HepG2 (cell line): Measurements from ENCODE around the gene VDAC2. TPM values are rescaled to one million over a fixed set of nuclear protein-coding genes. Genes with fewer than 3 reads are reported as not detected.
A peak's percentile ranks its signal among the peaks of the same experiment; 100 is the strongest.

Experiments
- ERF ChIP-seq: IDR thresholded peaks from 2 replicates; pipeline ENCODE4 v1.6.1; 2018; ENCODE audit warnings: missing biosample characterization, missing genetic modification reagents
- MAFG ChIP-seq: sonication (generic); formaldehyde crosslinking; IDR thresholded peaks from 2 replicates; pipeline ENCODE4 v1.5.1; 2020; ENCODE audit warnings: mild to moderate bottlenecking, missing genetic modification reagents
- MED13 ChIP-seq: sonication (generic); formaldehyde crosslinking; IDR thresholded peaks from 2 replicates; pipeline ENCODE4 v1.5.0; 2020; ENCODE audit warnings: missing genetic modification reagents
- PCBP2 ChIP-seq: fragments of 200-400 bp; formaldehyde crosslinking; optimal IDR thresholded peaks from 2 replicates; pipeline ENCODE3; 2018; ENCODE audit warnings: low read length, low read depth; ENCODE audit not compliant: poor library complexity, severe bottlenecking
- POLR2G ChIP-seq: fragments of 200-400 bp; formaldehyde crosslinking; IDR thresholded peaks from 2 replicates; pipeline ENCODE4 v1.6.1; 2018; ENCODE audit warnings: mild to moderate bottlenecking, low read depth, low read length, moderate library complexity
- RBFOX2 ChIP-seq: fragments of 200-400 bp; formaldehyde crosslinking; IDR thresholded peaks from 2 replicates; pipeline ENCODE4 v1.6.1; 2017; ENCODE audit warnings: low read depth, mild to moderate bottlenecking, low read length
- RFX3 ChIP-seq: IDR thresholded peaks from 2 replicates; pipeline ENCODE4 v1.6.1; 2016; ENCODE audit warnings: missing biosample characterization, missing genetic modification reagents
- RXRA ChIP-seq: sonication (generic); formaldehyde crosslinking; IDR thresholded peaks from 2 replicates; pipeline ENCODE4 v1.5.1; 2020; ENCODE audit warnings: missing genetic modification reagents
- SNAI1 ChIP-seq: sonication (generic); formaldehyde crosslinking; IDR thresholded peaks from 2 replicates; pipeline ENCODE4 v1.5.0; 2020; ENCODE audit warnings: mild to moderate bottlenecking, missing genetic modification reagents, borderline replicate concordance
- SNAPC2 ChIP-seq: sonication (generic); formaldehyde crosslinking; IDR thresholded peaks from 2 replicates; pipeline ENCODE4 v1.8.1; 2022; ENCODE audit warnings: mild to moderate bottlenecking, missing genetic modification reagents
- SRSF1 ChIP-seq: fragments of 200-400 bp; formaldehyde crosslinking; optimal IDR thresholded peaks from 2 replicates; pipeline ENCODE3; 2017; ENCODE audit warnings: mild to moderate bottlenecking, low read depth, low read length, moderate library complexity
- TEAD3 ChIP-seq: optimal IDR thresholded peaks from 2 replicates; pipeline ENCODE3; 2016; ENCODE audit warnings: borderline replicate concordance
- ZBTB20 ChIP-seq: sonication (generic); formaldehyde crosslinking; IDR thresholded peaks from 2 replicates; pipeline ENCODE4 v1.8.1; 2023; ENCODE audit warnings: missing genetic modification reagents, low read depth, mild to moderate bottlenecking, borderline replicate concordance
- ZBTB38 ChIP-seq: sonication (generic); formaldehyde crosslinking; IDR thresholded peaks from 2 replicates; pipeline ENCODE4 v1.5.1; 2020; ENCODE audit warnings: mild to moderate bottlenecking, missing genetic modification reagents
- ZFP90 ChIP-seq: sonication (generic); formaldehyde crosslinking; IDR thresholded peaks from 2 replicates; pipeline ENCODE4 v1.8.0; 2022; ENCODE audit warnings: missing genetic modification reagents, mild to moderate bottlenecking, inconsistent platforms, borderline replicate concordance
- ZFY ChIP-seq: sonication (generic); formaldehyde crosslinking; IDR thresholded peaks from 2 replicates; pipeline ENCODE4 v1.4.0; 2020; ENCODE audit warnings: missing genetic modification reagents
- ZNF292 ChIP-seq: sonication (generic); formaldehyde crosslinking; IDR thresholded peaks from 2 replicates; pipeline ENCODE4 v1.8.1; 2022; ENCODE audit warnings: mild to moderate bottlenecking, low read depth, missing genetic modification reagents, borderline replicate concordance
- ZNF891 ChIP-seq: sonication (generic); formaldehyde crosslinking; IDR thresholded peaks from 2 replicates; pipeline ENCODE4 v1.5.0; 2020; ENCODE audit warnings: mild to moderate bottlenecking, missing genetic modification reagents
- polyA plus RNA-seq, 8 experiments: library from polyadenylated mRNA; depleted of rRNA in 3 of 8; stranded (reverse) in 7 of 8; unstranded in 1 of 8; fragments of >200 nt; fragmentation: Illumina TruSeq in 4 of 8; extraction: Trizol in 4 of 8; gene quantifications; 2 replicates each; pipeline versions ENCODE4 v1.2.1 to v1.2.3, GENCODE V29; 2011 to 2016; ENCODE audit warnings: low read depth in 4 of 8, missing spikeins in 1 of 8, mixed read lengths in 1 of 8; ENCODE audit not compliant: insufficient read depth in 1 of 8
- total RNA-seq, 5 experiments: library from RNA; depleted of rRNA; stranded (reverse); fragments of >200 nt; fragmentation: Illumina TruSeq; extraction: Trizol; gene quantifications; 2 replicates each; pipeline ENCODE4 v1.2.3, GENCODE V29; 2016; ENCODE audit warnings: low read depth in 1 of 5
- TF ChIP-seq, protein P1 (sequence below): sonication (generic); formaldehyde crosslinking; IDR thresholded peaks from 2 replicates; pipeline ENCODE4 v1.8.1; 2023; ENCODE audit warnings: mild to moderate bottlenecking, inconsistent platforms, moderate library complexity, missing genetic modification reagents, borderline replicate concordance
- TF ChIP-seq, protein P2 (sequence below): IDR thresholded peaks from 2 replicates; pipeline ENCODE4 v1.6.1; 2016; ENCODE audit warnings: missing compliant biosample characterization, missing genetic modification reagents, borderline replicate concordance
- TF ChIP-seq, protein P3 (sequence below): sonication (generic); formaldehyde crosslinking; IDR thresholded peaks from 2 replicates; pipeline ENCODE4 v1.8.1; 2022; ENCODE audit warnings: mild to moderate bottlenecking, missing genetic modification reagents
- TF ChIP-seq, protein P4 (sequence below): sonication (generic); formaldehyde crosslinking; IDR thresholded peaks from 2 replicates; pipeline ENCODE4 v1.4.0; 2020; ENCODE audit warnings: missing genetic modification reagents, borderline replicate concordance

The VDAC2 gene
- total and polyA plus RNA-seq, 2 of the 13 experiments (the other 11 are each of a cell fraction or from before 2014, with no cell fraction given), result 67.9 to 222 TPM

DNA sequence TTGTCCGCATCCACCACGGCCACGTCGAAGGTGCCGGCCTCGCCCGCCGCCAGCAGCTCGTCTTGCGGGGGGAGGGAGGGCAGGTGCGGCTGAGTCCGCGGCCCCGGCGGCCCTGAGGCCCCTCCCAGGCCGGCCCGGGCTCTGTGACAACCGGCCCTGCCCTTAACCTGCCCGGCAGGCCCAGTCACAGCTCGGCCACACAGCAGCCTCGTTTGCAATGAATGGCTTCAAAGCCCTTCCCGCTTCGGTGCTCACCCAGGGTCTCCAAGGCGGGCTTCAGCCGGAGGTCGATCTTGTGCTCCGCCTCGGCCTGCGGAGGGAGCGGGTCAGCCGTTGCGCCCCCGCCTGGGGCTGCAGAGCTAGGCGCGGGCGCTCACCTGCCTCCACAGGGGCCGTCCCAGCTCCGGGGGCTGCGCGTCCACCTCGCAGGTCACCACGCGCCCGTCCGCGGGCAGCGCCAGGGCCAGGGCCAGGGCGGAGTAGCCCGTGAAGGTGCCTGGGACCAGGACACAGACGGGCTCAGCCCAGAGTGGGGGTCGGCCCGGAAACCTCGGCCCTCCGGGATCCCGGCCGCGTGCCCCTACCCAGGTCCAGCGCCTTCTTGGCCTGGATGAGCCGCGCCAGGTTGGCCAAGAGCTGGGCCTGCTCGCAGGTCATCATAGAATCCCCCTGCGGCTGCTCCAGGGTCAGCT, 24.2 kb downstream of the VDAC2 start (continued):
- TF ChIP-seq, protein P1, sequence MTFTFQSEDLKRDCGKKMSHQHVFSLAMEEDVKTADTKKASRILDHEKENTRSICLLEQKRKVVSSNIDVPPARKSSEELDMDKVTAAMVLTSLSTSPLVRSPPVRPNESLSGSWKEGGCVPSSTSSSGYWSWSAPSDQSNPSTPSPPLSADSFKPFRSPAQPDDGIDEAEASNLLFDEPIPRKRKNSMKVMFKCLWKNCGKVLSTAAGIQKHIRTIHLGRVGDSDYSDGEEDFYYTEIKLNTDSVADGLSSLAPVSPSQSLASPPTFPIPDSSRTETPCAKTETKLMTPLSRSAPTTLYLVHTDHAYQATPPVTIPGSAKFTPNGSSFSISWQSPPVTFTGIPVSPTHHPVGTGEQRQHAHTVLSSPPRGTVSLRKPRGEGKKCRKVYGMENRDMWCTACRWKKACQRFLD, result no peak
- TF ChIP-seq TEAD3 (CRISPR knock-in tag) (no peak), MED13 (no peak), MAFG (CRISPR knock-in tag) (no peak), ZBTB38 (CRISPR knock-in tag) (peak; percentile 33; the same call in 1 of the 2 replicates), ZFY (CRISPR knock-in tag) (peak; percentile 69; the same call in 1 of the 2 replicates), RXRA (CRISPR knock-in tag) (no peak), RBFOX2 (peak; percentile 55; the same call in 1 of the 2 replicates), SNAPC2 (CRISPR knock-in tag) (no peak), ZBTB20 (CRISPR knock-in tag) (no peak), POLR2G (no peak), ZFP90 (CRISPR knock-in tag) (no peak), SNAI1 (CRISPR knock-in tag) (peak; percentile 19; the same call in 1 of the 2 replicates), RFX3 (CRISPR knock-in tag) (no peak), ZNF891 (no peak), PCBP2 (no peak), ERF (CRISPR knock-in tag) (no peak), ZNF292 (no peak), SRSF1 (peak; percentile 44)
- TF ChIP-seq, protein P2, sequence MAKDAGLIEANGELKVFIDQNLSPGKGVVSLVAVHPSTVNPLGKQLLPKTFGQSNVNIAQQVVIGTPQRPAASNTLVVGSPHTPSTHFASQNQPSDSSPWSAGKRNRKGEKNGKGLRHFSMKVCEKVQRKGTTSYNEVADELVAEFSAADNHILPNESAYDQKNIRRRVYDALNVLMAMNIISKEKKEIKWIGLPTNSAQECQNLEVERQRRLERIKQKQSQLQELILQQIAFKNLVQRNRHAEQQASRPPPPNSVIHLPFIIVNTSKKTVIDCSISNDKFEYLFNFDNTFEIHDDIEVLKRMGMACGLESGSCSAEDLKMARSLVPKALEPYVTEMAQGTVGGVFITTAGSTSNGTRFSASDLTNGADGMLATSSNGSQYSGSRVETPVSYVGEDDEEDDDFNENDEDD (CRISPR knock-in tag), result no peak
- TF ChIP-seq, protein P3, sequence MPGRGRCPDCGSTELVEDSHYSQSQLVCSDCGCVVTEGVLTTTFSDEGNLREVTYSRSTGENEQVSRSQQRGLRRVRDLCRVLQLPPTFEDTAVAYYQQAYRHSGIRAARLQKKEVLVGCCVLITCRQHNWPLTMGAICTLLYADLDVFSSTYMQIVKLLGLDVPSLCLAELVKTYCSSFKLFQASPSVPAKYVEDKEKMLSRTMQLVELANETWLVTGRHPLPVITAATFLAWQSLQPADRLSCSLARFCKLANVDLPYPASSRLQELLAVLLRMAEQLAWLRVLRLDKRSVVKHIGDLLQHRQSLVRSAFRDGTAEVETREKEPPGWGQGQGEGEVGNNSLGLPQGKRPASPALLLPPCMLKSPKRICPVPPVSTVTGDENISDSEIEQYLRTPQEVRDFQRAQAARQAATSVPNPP (CRISPR knock-in tag), result no peak
- TF ChIP-seq, protein P4, sequence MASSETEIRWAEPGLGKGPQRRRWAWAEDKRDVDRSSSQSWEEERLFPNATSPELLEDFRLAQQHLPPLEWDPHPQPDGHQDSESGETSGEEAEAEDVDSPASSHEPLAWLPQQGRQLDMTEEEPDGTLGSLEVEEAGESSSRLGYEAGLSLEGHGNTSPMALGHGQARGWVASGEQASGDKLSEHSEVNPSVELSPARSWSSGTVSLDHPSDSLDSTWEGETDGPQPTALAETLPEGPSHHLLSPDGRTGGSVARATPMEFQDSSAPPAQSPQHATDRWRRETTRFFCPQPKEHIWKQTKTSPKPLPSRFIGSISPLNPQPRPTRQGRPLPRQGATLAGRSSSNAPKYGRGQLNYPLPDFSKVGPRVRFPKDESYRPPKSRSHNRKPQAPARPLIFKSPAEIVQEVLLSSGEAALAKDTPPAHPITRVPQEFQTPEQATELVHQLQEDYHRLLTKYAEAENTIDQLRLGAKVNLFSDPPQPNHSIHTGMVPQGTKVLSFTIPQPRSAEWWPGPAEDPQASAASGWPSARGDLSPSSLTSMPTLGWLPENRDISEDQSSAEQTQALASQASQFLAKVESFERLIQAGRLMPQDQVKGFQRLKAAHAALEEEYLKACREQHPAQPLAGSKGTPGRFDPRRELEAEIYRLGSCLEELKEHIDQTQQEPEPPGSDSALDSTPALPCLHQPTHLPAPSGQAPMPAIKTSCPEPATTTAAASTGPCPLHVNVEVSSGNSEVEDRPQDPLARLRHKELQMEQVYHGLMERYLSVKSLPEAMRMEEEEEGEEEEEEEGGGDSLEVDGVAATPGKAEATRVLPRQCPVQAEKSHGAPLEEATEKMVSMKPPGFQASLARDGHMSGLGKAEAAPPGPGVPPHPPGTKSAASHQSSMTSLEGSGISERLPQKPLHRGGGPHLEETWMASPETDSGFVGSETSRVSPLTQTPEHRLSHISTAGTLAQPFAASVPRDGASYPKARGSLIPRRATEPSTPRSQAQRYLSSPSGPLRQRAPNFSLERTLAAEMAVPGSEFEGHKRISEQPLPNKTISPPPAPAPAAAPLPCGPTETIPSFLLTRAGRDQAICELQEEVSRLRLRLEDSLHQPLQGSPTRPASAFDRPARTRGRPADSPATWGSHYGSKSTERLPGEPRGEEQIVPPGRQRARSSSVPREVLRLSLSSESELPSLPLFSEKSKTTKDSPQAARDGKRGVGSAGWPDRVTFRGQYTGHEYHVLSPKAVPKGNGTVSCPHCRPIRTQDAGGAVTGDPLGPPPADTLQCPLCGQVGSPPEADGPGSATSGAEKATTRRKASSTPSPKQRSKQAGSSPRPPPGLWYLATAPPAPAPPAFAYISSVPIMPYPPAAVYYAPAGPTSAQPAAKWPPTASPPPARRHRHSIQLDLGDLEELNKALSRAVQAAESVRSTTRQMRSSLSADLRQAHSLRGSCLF (CRISPR knock-in tag), result no peak
